Gastrocnemius medialis (tissue), 4 donors: ENCODE results near the gene NOVA2. TPM values are rescaled to one million over a fixed set of nuclear protein-coding genes. Genes with fewer than 3 reads are reported as not detected.

Experiments
- ATAC-seq, 2 donors: fragments of 150-250 bp; one replicate each; pipeline ENCODE4 v1.9.1; 2016
- DNase-seq, 2 donors: peaks; one replicate each; pipeline ENCODE4 v3.0.0-alpha.2; 2019
- H3K27ac ChIP-seq, 4 donors: fragments of 200-600 bp; sonication (generic); 1 replicate in 1 of 4; 2 replicates in 3 of 4; pipeline ENCODE4 v1.5.1; 2016 to 2018; ENCODE audit warnings: mild to moderate bottlenecking in 2 of 4, moderate library complexity in 1 of 4
- H3K27me3 ChIP-seq, 3 donors: fragments of 200-600 bp; sonication (generic) in 2 of 3; 1 replicate in 1 of 3; 2 replicates in 2 of 3; pipeline versions ENCODE4 v1.5.1 to v1.6.0; 2016 to 2019; ENCODE audit warnings: mild to moderate bottlenecking in 1 of 3, moderate library complexity in 1 of 3
- H3K36me3 ChIP-seq, 2 donors: fragments of 200-600 bp; sonication (generic) in 1 of 2; one replicate each; pipeline ENCODE4 v1.5.1; 2017 to 2018
- H3K4me1 ChIP-seq, 2 donors: fragments of 200-600 bp; sonication (generic) in 1 of 2; one replicate each; pipeline ENCODE4 v1.5.1; 2016 to 2017; ENCODE audit warnings: mild to moderate bottlenecking in 2 of 2
- H3K4me3 ChIP-seq, 4 donors: fragments of 200-600 bp; sonication (generic) in 3 of 4; 1 replicate in 1 of 4; 2 replicates in 3 of 4; pipeline ENCODE4 v1.5.1; 2016 to 2019; ENCODE audit warnings: mild to moderate bottlenecking in 2 of 4
- H3K9me3 ChIP-seq, 3 donors: fragments of 200-600 bp; sonication (generic) in 2 of 3; 1 replicate in 1 of 3; 2 replicates in 2 of 3; pipeline ENCODE4 v1.5.1; 2016 to 2019
- CTCF ChIP-seq, 5 experiments: fragments of 450-650 bp in 3 of 5; fragments of 200-600 bp in 2 of 5; sonication (generic) in 2 of 5; IDR thresholded peaks in 4 of 5; conservative IDR thresholded peaks in 1 of 5; 1 replicate in 4 of 5; 2 replicates in 1 of 5; pipeline ENCODE4 v1.5.1; 2016 to 2019; ENCODE audit warnings: antibody characterized with exemption in 5 of 5, mild to moderate bottlenecking in 3 of 5, moderate library complexity in 3 of 5
- POLR2A ChIP-seq, 2 donors: fragments of 450-650 bp; IDR thresholded peaks; one replicate each; pipeline ENCODE4 v1.6.1; 2017; ENCODE audit warnings: antibody characterized with exemption in 2 of 2, mild to moderate bottlenecking in 2 of 2, moderate library complexity in 2 of 2
- in situ Hi-C, 4 donors: fragments of 200-750 bp; cut with MboI; loops; one replicate each; pipeline versions ENCODE4 v1.15.0 to v1.8.0; 2017; ENCODE audit warnings: low sequenced_read_pairs in 4 of 4
- intact Hi-C: fragments of 100-400 bp; cut with DNase I; formaldehyde crosslinking; loops from one replicate; pipeline ENCODE4 v1.15.1; 2023; ENCODE audit warnings: low total_unique reads
- total RNA-seq, 4 donors: library from RNA; depleted of rRNA; stranded (reverse); fragments of >200 nt; gene quantifications; one replicate each; pipeline versions ENCODE4 v1.1.0 to v1.2.3, GENCODE V29; 2016

Gene NOVA2
- total RNA-seq, 4 donors from 2014 or later, result 0.44 to 1.1 (median 0.49) TPM

- TF ChIP-seq CTCF (IDR thresholded peaks at IDR 0.05 in 4 of 5, conservative IDR thresholded peaks at IDR 0.05 in 1 of 5) (no peak), POLR2A (IDR thresholded peaks at IDR 0.05) (no peak)
- Histone ChIP-seq H3K27ac (no peak overlapping the region), H3K36me3 (no peaks in the 10 kb centered on the region), H3K27me3 (peaks cover 44 to 50% (median 48%) of the 10 kb centered on the region in 3 donors), H3K9me3 (no peaks in the 10 kb centered on the region), H3K4me3 (no peak overlapping the region), H3K4me1 (no peaks in the 10 kb centered on the region)
- intact Hi-C loops, result no loop called here
- DNase-seq, result no peak
- no peak for ATAC-seq
- in situ Hi-C loops, result no loop called here
Measured at GRCh38 chr19:45975306-45976070, 1.8 kb upstream of the NOVA2 start.

GRCh38 chr19:45972947-45973540, 621 bp downstream of the NOVA2 start:
- H3K9me3 ChIP-seq, result no peaks in the 10 kb centered on the region
- H3K27ac ChIP-seq, result peak overlapping the region; percentile 14 to 75 (median 64)
- TF ChIP-seq CTCF (IDR thresholded peaks at IDR 0.05 in 4 of 5, conservative IDR thresholded peaks at IDR 0.05 in 1 of 5) (no peak), POLR2A (IDR thresholded peaks at IDR 0.05) (no peak)
- peaks cover 0 to 3% of the 10 kb centered on the region in 2 donors for H3K4me1 ChIP-seq
- ATAC-seq (no peak), DNase-seq (no peak)
- in situ Hi-C loops, result no loop called here
- peaks cover 57 to 59% (median 57%) of the 10 kb centered on the region in 3 donors for H3K27me3 ChIP-seq
- H3K4me3 ChIP-seq, result peak overlapping the region; percentile 30 to 57 (median 39)
- intact Hi-C loops, result no loop called here
- no peaks in the 10 kb centered on the region for H3K36me3 ChIP-seq

GRCh38 chr19:45972081-45972946, 1.4 kb downstream of the NOVA2 start:
- in situ Hi-C loops, result no loop called here
- no peaks in the 10 kb centered on the region for H3K9me3 ChIP-seq
- TF ChIP-seq POLR2A (IDR thresholded peaks at IDR 0.05), result peak; percentile 20 to 44
- no peak for TF ChIP-seq CTCF (IDR thresholded peaks at IDR 0.05 in 4 of 5, conservative IDR thresholded peaks at IDR 0.05 in 1 of 5)
- H3K27me3 ChIP-seq, result peaks cover 53 to 61% (median 59%) of the 10 kb centered on the region in 3 donors
- H3K4me3 ChIP-seq, result peak overlapping the region; percentile 30 to 57 (median 39)
- no peaks in the 10 kb centered on the region for H3K36me3 ChIP-seq
- ATAC-seq (peak in 1 of 2 donors; percentile 37), DNase-seq (no peak)
- H3K27ac ChIP-seq, result peak overlapping the region; percentile 14 to 75 (median 64)
- peaks cover 0 to 3% of the 10 kb centered on the region in 2 donors for H3K4me1 ChIP-seq
- intact Hi-C loops, result no loop called here

GRCh38 chr19:45971260-45971902, 2.3 kb downstream of the NOVA2 start:
- H3K36me3 ChIP-seq, result no peaks in the 10 kb centered on the region
- TF ChIP-seq CTCF (IDR thresholded peaks at IDR 0.05 in 4 of 5, conservative IDR thresholded peaks at IDR 0.05 in 1 of 5) (no peak), POLR2A (IDR thresholded peaks at IDR 0.05) (no peak)
- in situ Hi-C loops (no loop called here), intact Hi-C loops (no loop called here)
- H3K27me3 ChIP-seq, result peaks cover 53 to 61% (median 59%) of the 10 kb centered on the region in 3 donors
- no peak for DNase-seq
- no peaks in the 10 kb centered on the region for H3K9me3 ChIP-seq
- no peak for ATAC-seq
- H3K4me1 ChIP-seq, result peaks cover 0 to 3% of the 10 kb centered on the region in 2 donors
- H3K4me3 ChIP-seq, result peak overlapping the region in 3 of 4 donors; percentile 24 to 57 (median 30)
- peak overlapping the region; percentile 33 to 75 (median 64) for H3K27ac ChIP-seq
